HG03571 (cell line): ENCODE data around the gene KLHL35.

Source experiments
- ATAC-seq: cut with Tn5 transposase; IDR thresholded peaks from one replicate; pipeline ENCODE4 v1.9.1; 2021; ENCODE audit not compliant: unreplicated experiment

KLHL35 gene

GRCh38 chr11:75469785-75470405, 36.9 kb upstream of the KLHL35 start:
- no peak for ATAC-seq

- ATAC-seq = no peak
These were observed 35.7 kb upstream of the KLHL35 start for GRCh38 chr11:75468534-75469340.

GRCh38 chr11:75467881-75468280, 34.9 kb upstream of the KLHL35 start:
- no peak for ATAC-seq

GRCh38 chr11:75467311-75467710, 34.3 kb upstream of the KLHL35 start:
- no peak for ATAC-seq

- no peak for ATAC-seq
These were observed 32.9 kb upstream of the KLHL35 start for GRCh38 chr11:75465701-75466531.

- no peak for ATAC-seq
These were observed 30.2 kb upstream of the KLHL35 start for GRCh38 chr11:75463106-75463774.

GRCh38 chr11:75462117-75462653, 29.2 kb upstream of the KLHL35 start:
- no peak for ATAC-seq

GRCh38 chr11:75461151-75461550, 28.1 kb upstream of the KLHL35 start:
- ATAC-seq = no peak

- ATAC-seq = no peak
These were observed 23.7 kb upstream of the KLHL35 start for GRCh38 chr11:75456596-75457183.

GRCh38 chr11:75454987-75455386, 22.0 kb upstream of the KLHL35 start:
- no peak for ATAC-seq

GRCh38 chr11:75453916-75454655, 21.1 kb upstream of the KLHL35 start:
- no peak for ATAC-seq

GRCh38 chr11:75450826-75451821, 18.1 kb upstream of the KLHL35 start:
- ATAC-seq = no peak

- no peak for ATAC-seq
These were observed 17.2 kb upstream of the KLHL35 start for GRCh38 chr11:75450236-75450635.

- ATAC-seq = no peak
These were observed 16.8 kb upstream of the KLHL35 start for GRCh38 chr11:75449776-75450175.

GRCh38 chr11:75449271-75449670, 16.3 kb upstream of the KLHL35 start:
- no peak for ATAC-seq

- ATAC-seq = no peak
These were observed 14.4 kb upstream of the KLHL35 start for GRCh38 chr11:75447415-75447814.

- ATAC-seq = no peak
These were observed 12.4 kb upstream of the KLHL35 start for GRCh38 chr11:75445315-75445953.

- no peak for ATAC-seq
These were observed 10.0 kb upstream of the KLHL35 start for GRCh38 chr11:75443043-75443442.
